ENCODE data around the gene NXPE1. TPM values are rescaled to one million over a fixed set of nuclear protein-coding genes. Genes with fewer than 3 reads are reported as not detected.

The NXPE1 gene
- total and polyA plus RNA-seq, 2 donors: 0.08 TPM; not detected in 1

GRCh38 chr11:114594703-114595102, 35.0 kb upstream of the NXPE1 start:
- Histone ChIP-seq H3K4me3 (ENCODE audit: low read depth, low read length) (no peak overlapping the region), H3K27ac (ENCODE audit: low read depth) (no peak overlapping the region), H3K4me1 (ENCODE audit: insufficient read depth) (no peaks in the 10 kb centered on the region), H3K36me3 (ENCODE audit: insufficient read depth) (no peaks in the 10 kb centered on the region)
- no peak for DNase-seq (ENCODE audit: extremely low spot score)
- 75% methylated on average over 3 of the region's 3 CpGs for WGBS

GRCh38 chr11:114587398-114587953, 27.8 kb upstream of the NXPE1 start:
- 86% methylated on average over 3 of the region's 3 CpGs for WGBS
- Histone ChIP-seq H3K4me1 (ENCODE audit: insufficient read depth) (no peaks in the 10 kb centered on the region), H3K36me3 (ENCODE audit: insufficient read depth) (no peaks in the 10 kb centered on the region), H3K4me3 (ENCODE audit: low read depth, low read length) (no peak overlapping the region), H3K27ac (ENCODE audit: low read depth) (no peak overlapping the region)
- DNase-seq (ENCODE audit: extremely low spot score): no peak

GRCh38 chr11:114586797-114587196, 27.1 kb upstream of the NXPE1 start:
- no peak for DNase-seq (ENCODE audit: extremely low spot score)
- H3K4me3 ChIP-seq (ENCODE audit: low read depth, low read length): no peak overlapping the region
- H3K4me1 ChIP-seq (ENCODE audit: insufficient read depth): no peaks in the 10 kb centered on the region
- no peaks in the 10 kb centered on the region for H3K36me3 ChIP-seq (ENCODE audit: insufficient read depth)
- no peak overlapping the region for H3K27ac ChIP-seq (ENCODE audit: low read depth)
- WGBS: 92% methylated on average over 5 of the region's 5 CpGs

- WGBS: 46% methylated on average over 1 of the region's 1 CpG
- no peak for DNase-seq (ENCODE audit: extremely low spot score)
Observed at GRCh38 chr11:114571712-114572111, 12.0 kb upstream of the NXPE1 start.

GRCh38 chr11:114569801-114570200, 10.1 kb upstream of the NXPE1 start:
- no peak for DNase-seq (ENCODE audit: extremely low spot score)
- no peaks in the 10 kb centered on the region for H3K36me3 ChIP-seq (ENCODE audit: insufficient read depth)
- H3K4me3 ChIP-seq (ENCODE audit: low read depth, low read length): no peak overlapping the region
- H3K27ac ChIP-seq (ENCODE audit: low read depth): no peak overlapping the region
- H3K4me1 ChIP-seq (ENCODE audit: insufficient read depth): no peaks in the 10 kb centered on the region
- WGBS: 58% methylated on average over 3 of the region's 3 CpGs

More at GRCh38 chr11:114571712-114572111, 12.0 kb upstream of the NXPE1 start:
- no peak overlapping the region for H3K27ac ChIP-seq (ENCODE audit: low read depth)
- H3K4me1 ChIP-seq (ENCODE audit: insufficient read depth): no peaks in the 10 kb centered on the region
- H3K4me3 ChIP-seq (ENCODE audit: low read depth, low read length): no peak overlapping the region
- no peaks in the 10 kb centered on the region for H3K36me3 ChIP-seq (ENCODE audit: insufficient read depth)

GRCh38 chr11:114566276-114566675, 6.6 kb upstream of the NXPE1 start:
- H3K4me3 ChIP-seq (ENCODE audit: low read depth, low read length): no peak overlapping the region
- no peaks in the 10 kb centered on the region for H3K36me3 ChIP-seq (ENCODE audit: insufficient read depth)
- DNase-seq (ENCODE audit: extremely low spot score): no peak
- H3K4me1 ChIP-seq (ENCODE audit: insufficient read depth): no peaks in the 10 kb centered on the region
- 73% methylated on average over 2 of the region's 2 CpGs for WGBS
- no peak overlapping the region for H3K27ac ChIP-seq (ENCODE audit: low read depth)

GRCh38 chr11:114564831-114565230, 5.2 kb upstream of the NXPE1 start:
- H3K4me1 ChIP-seq (ENCODE audit: insufficient read depth): no peaks in the 10 kb centered on the region
- no peak for DNase-seq (ENCODE audit: extremely low spot score)
- 53% methylated on average over 1 of the region's 1 CpG for WGBS

GRCh38 chr11:114563077-114563476, 3.4 kb upstream of the NXPE1 start:
- DNase-seq (ENCODE audit: extremely low spot score): no peak
- Histone ChIP-seq H3K4me3 (ENCODE audit: low read depth, low read length) (no peak overlapping the region), H3K36me3 (ENCODE audit: insufficient read depth) (no peaks in the 10 kb centered on the region), H3K4me1 (ENCODE audit: insufficient read depth) (no peaks in the 10 kb centered on the region), H3K27ac (ENCODE audit: low read depth) (no peak overlapping the region)
- 39% methylated on average over 2 of the region's 2 CpGs for WGBS

More at GRCh38 chr11:114564831-114565230, 5.2 kb upstream of the NXPE1 start:
- H3K27ac ChIP-seq (ENCODE audit: low read depth): no peak overlapping the region
- no peak overlapping the region for H3K4me3 ChIP-seq (ENCODE audit: low read depth, low read length)
- no peaks in the 10 kb centered on the region for H3K36me3 ChIP-seq (ENCODE audit: insufficient read depth)

GRCh38 chr11:114562166-114562916, 2.7 kb upstream of the NXPE1 start:
- Histone ChIP-seq H3K27ac (ENCODE audit: low read depth) (no peak overlapping the region), H3K36me3 (ENCODE audit: insufficient read depth) (no peaks in the 10 kb centered on the region), H3K4me3 (ENCODE audit: low read depth, low read length) (no peak overlapping the region), H3K4me1 (ENCODE audit: insufficient read depth) (no peaks in the 10 kb centered on the region)
- no peak for DNase-seq (ENCODE audit: extremely low spot score)
- 14% methylated on average over 3 of the region's 3 CpGs for WGBS

GRCh38 chr11:114556135-114556534, 3.5 kb downstream of the NXPE1 start:
- Histone ChIP-seq H3K4me1 (ENCODE audit: insufficient read depth) (no peaks in the 10 kb centered on the region), H3K27ac (ENCODE audit: low read depth) (no peak overlapping the region), H3K36me3 (ENCODE audit: insufficient read depth) (no peaks in the 10 kb centered on the region), H3K4me3 (ENCODE audit: low read depth, low read length) (no peak overlapping the region)
- 39% methylated on average over 1 of the region's 1 CpG for WGBS
- DNase-seq (ENCODE audit: extremely low spot score): peak; percentile 13

GRCh38 chr11:114553642-114554041, 6.0 kb downstream of the NXPE1 start:
- DNase-seq (ENCODE audit: extremely low spot score): no peak
- no peak overlapping the region for H3K27ac ChIP-seq (ENCODE audit: low read depth)
- no peaks in the 10 kb centered on the region for H3K36me3 ChIP-seq (ENCODE audit: insufficient read depth)
- no peaks in the 10 kb centered on the region for H3K4me1 ChIP-seq (ENCODE audit: insufficient read depth)
- no peak overlapping the region for H3K4me3 ChIP-seq (ENCODE audit: low read depth, low read length)
- WGBS: 86% methylated on average over 2 of the region's 2 CpGs

GRCh38 chr11:114551060-114551459, 8.6 kb downstream of the NXPE1 start:
- H3K4me1 ChIP-seq (ENCODE audit: insufficient read depth): no peaks in the 10 kb centered on the region
- 88% methylated on average over 4 of the region's 4 CpGs for WGBS
- no peak overlapping the region for H3K4me3 ChIP-seq (ENCODE audit: low read depth, low read length)
- H3K36me3 ChIP-seq (ENCODE audit: insufficient read depth): no peaks in the 10 kb centered on the region
- no peak overlapping the region for H3K27ac ChIP-seq (ENCODE audit: low read depth)
- no peak for DNase-seq (ENCODE audit: extremely low spot score)

- H3K4me1 ChIP-seq (ENCODE audit: insufficient read depth): no peaks in the 10 kb centered on the region
- no peak overlapping the region for H3K27ac ChIP-seq (ENCODE audit: low read depth)
- DNase-seq (ENCODE audit: extremely low spot score): no peak
- no peaks in the 10 kb centered on the region for H3K36me3 ChIP-seq (ENCODE audit: insufficient read depth)
- no peak overlapping the region for H3K4me3 ChIP-seq (ENCODE audit: low read depth, low read length)
- WGBS: 88% methylated on average over 2 of the region's 2 CpGs
Observed at GRCh38 chr11:114525682-114526081, 34.0 kb downstream of the NXPE1 start.

- Histone ChIP-seq H3K36me3 (ENCODE audit: insufficient read depth) (no peaks in the 10 kb centered on the region), H3K27ac (ENCODE audit: low read depth) (no peak overlapping the region), H3K4me3 (ENCODE audit: low read depth, low read length) (no peak overlapping the region), H3K4me1 (ENCODE audit: insufficient read depth) (no peaks in the 10 kb centered on the region)
- 87% methylated on average over 1 of the region's 1 CpG for WGBS
- no peak for DNase-seq (ENCODE audit: extremely low spot score)
Observed at GRCh38 chr11:114524122-114524521, 35.6 kb downstream of the NXPE1 start.
